HG03354 (cell line): ENCODE data around the gene RGS5.

Experiments
- ATAC-seq: cut with Tn5 transposase; IDR thresholded peaks from one replicate; pipeline ENCODE4 v1.9.1; 2021; ENCODE audit warnings: mild to moderate bottlenecking; ENCODE audit not compliant: unreplicated experiment, poor library complexity, severe bottlenecking

RGS5 gene

GRCh38 chr1:163155606-163156005, 47.1 kb downstream of the RGS5 start:
- ATAC-seq, result no peak

- no peak for ATAC-seq
Observed at GRCh38 chr1:163148911-163149310, 53.8 kb downstream of the RGS5 start.

- no peak for ATAC-seq
Observed at GRCh38 chr1:163147019-163147418, 55.7 kb downstream of the RGS5 start.

GRCh38 chr1:163145435-163145834, 57.3 kb downstream of the RGS5 start:
- ATAC-seq, result no peak

- ATAC-seq, result no peak
Observed at GRCh38 chr1:163144418-163144817, 58.3 kb downstream of the RGS5 start.

- ATAC-seq, result no peak
Observed at GRCh38 chr1:163142152-163142551, 60.6 kb downstream of the RGS5 start.

GRCh38 chr1:163141556-163141955, 61.2 kb downstream of the RGS5 start:
- ATAC-seq, result no peak

- no peak for ATAC-seq
Observed at GRCh38 chr1:163137556-163138265, 65.0 kb downstream of the RGS5 start.

- no peak for ATAC-seq
Observed at GRCh38 chr1:163131981-163132380, 70.7 kb downstream of the RGS5 start.

GRCh38 chr1:163130225-163130856, 72.4 kb downstream of the RGS5 start:
- ATAC-seq, result no peak

GRCh38 chr1:163128282-163128681, 74.4 kb downstream of the RGS5 start:
- ATAC-seq, result no peak

- no peak for ATAC-seq
Observed at GRCh38 chr1:163124812-163125211, 77.9 kb downstream of the RGS5 start.

GRCh38 chr1:163120372-163120771, 82.3 kb downstream of the RGS5 start:
- no peak for ATAC-seq

GRCh38 chr1:163119707-163120106, 83.0 kb downstream of the RGS5 start:
- no peak for ATAC-seq

GRCh38 chr1:163115887-163116286, 86.8 kb downstream of the RGS5 start:
- no peak for ATAC-seq

GRCh38 chr1:163107655-163108054, 95.1 kb downstream of the RGS5 start:
- no peak for ATAC-seq

- ATAC-seq, result no peak
Observed at GRCh38 chr1:163106364-163106987, 96.2 kb downstream of the RGS5 start.

GRCh38 chr1:163104385-163105099, 98.2 kb downstream of the RGS5 start:
- no peak for ATAC-seq

- ATAC-seq, result no peak
Observed at GRCh38 chr1:163102590-163102989, 100.1 kb downstream of the RGS5 start.

- ATAC-seq, result no peak
Observed at GRCh38 chr1:163095213-163095612, 107.5 kb downstream of the RGS5 start.

GRCh38 chr1:163094589-163094988, 108.1 kb downstream of the RGS5 start:
- ATAC-seq, result no peak
